CD4-positive, alpha-beta T cell (primary cell): ENCODE results near the gene EEFSEC. TPM values are rescaled to one million over a fixed set of nuclear protein-coding genes. Genes with fewer than 3 reads are reported as not detected.

Experiments
- ATAC-seq: fragments of 200-7000 bp; cut with Tn5 transposase; one replicate; pipeline ENCODE4 v1.10.0; 2022; ENCODE audit warnings: mild to moderate bottlenecking; ENCODE audit not compliant: poor library complexity
- CTCF ChIA-PET: fragments of 350-600 bp; sonication (Branson Sonifier 250); formaldehyde crosslinking; loops from one replicate; lab custom pipeline; 2021; ENCODE audit warnings: antibody characterized with exemption, inconsistent platforms; lab: Charles Lee
- POLR2A ChIA-PET: fragments of 350-600 bp; sonication (Branson Sonifier 250); formaldehyde crosslinking; loops from one replicate; lab custom pipeline; 2021; ENCODE audit warnings: antibody characterized with exemption, inconsistent platforms; lab: Charles Lee
- DNase-seq, 14 experiments: peaks; one replicate each; pipeline ENCODE4 v3.0.0-alpha.2; 2013 to 2020; ENCODE audit warnings: mixed read lengths in 2 of 14
- H3K27ac ChIP-seq, 2 donors: one replicate each; pipeline versions ENCODE4 v1.5.1 to v1.7.0; 2013; ENCODE audit warnings: low read length in 2 of 2, low read depth in 1 of 2, mild to moderate bottlenecking in 1 of 2
- H3K27me3 ChIP-seq, 2 experiments: 1 replicate in 1 of 2; 2 replicates in 1 of 2; pipeline versions ENCODE4 v1.6.1 to v1.7.0; 2013; ENCODE audit warnings: low read length in 2 of 2, control low read depth in 1 of 2, mild to moderate bottlenecking in 1 of 2, moderate library complexity in 1 of 2; ENCODE audit not compliant: insufficient read depth in 2 of 2, control insufficient read depth in 1 of 2
- H3K36me3 ChIP-seq: one replicate; pipeline ENCODE4 v1.6.1; 2013; ENCODE audit warnings: low read length, control low read depth; ENCODE audit not compliant: insufficient read depth
- H3K4me1 ChIP-seq: one replicate; pipeline ENCODE4 v1.6.1; 2013; ENCODE audit warnings: low read length, control low read depth; ENCODE audit not compliant: insufficient read depth
- H3K4me3 ChIP-seq: one replicate; pipeline ENCODE4 v1.5.1; 2013; ENCODE audit warnings: mild to moderate bottlenecking, low read length, moderate library complexity
- H3K9me3 ChIP-seq, 2 experiments: 1 replicate in 1 of 2; 2 replicates in 1 of 2; pipeline versions ENCODE4 v1.6.1 to v1.7.0; 2013; ENCODE audit warnings: low read length in 2 of 2, mild to moderate bottlenecking in 2 of 2, control low read depth in 1 of 2, moderate library complexity in 1 of 2; ENCODE audit not compliant: control insufficient read depth in 1 of 2, insufficient read depth in 1 of 2
- H3K27ac Mint-ChIP-seq: one replicate; pipeline ENCODE4 v1.8.0; 2020; ENCODE audit warnings: mixed read lengths
- H3K27me3 Mint-ChIP-seq: one replicate; pipeline ENCODE4 v1.8.0; 2021; ENCODE audit warnings: mixed read lengths
- H3K36me3 Mint-ChIP-seq: one replicate; pipeline ENCODE4 v1.8.0; 2021; ENCODE audit warnings: low read depth, mixed read lengths
- H3K4me1 Mint-ChIP-seq: one replicate; pipeline ENCODE4 v1.8.0; 2021; ENCODE audit warnings: low read depth, mixed read lengths
- H3K4me3 Mint-ChIP-seq: one replicate; pipeline ENCODE4 v1.8.0; 2020; ENCODE audit warnings: mild to moderate bottlenecking, mixed read lengths
- H3K9me3 Mint-ChIP-seq: one replicate; pipeline ENCODE4 v1.8.0; 2020; ENCODE audit warnings: mixed read lengths
- intact Hi-C, 2 experiments: fragments of 100-400 bp; cut with DNase I in 1 of 2; cut with micrococcal nuclease in 1 of 2; formaldehyde crosslinking; loops; one replicate each; pipeline versions ENCODE4 v1.15.1 to v1.9.0; 2023 to 2025; cut with DNase I, micrococcal nuclease
- total RNA-seq, 174 experiments: library from RNA in 2 of 174; stranded (reverse) in 2 of 174; gene quantifications; one replicate each; pipeline ENCODE4 v1.2.3 and lab custom pipeline; 2021 to 2026
- TF ChIP-seq, protein P1 (sequence below): fragments of 200-600 bp; IDR thresholded peaks from one replicate; pipeline ENCODE4 v1.8.0; 2022; ENCODE audit warnings: antibody characterized with exemption, mild to moderate bottlenecking

Gene EEFSEC
- total RNA-seq, 2 experiments from 2014 or later: 13.1 to 13.9 TPM

DNA sequence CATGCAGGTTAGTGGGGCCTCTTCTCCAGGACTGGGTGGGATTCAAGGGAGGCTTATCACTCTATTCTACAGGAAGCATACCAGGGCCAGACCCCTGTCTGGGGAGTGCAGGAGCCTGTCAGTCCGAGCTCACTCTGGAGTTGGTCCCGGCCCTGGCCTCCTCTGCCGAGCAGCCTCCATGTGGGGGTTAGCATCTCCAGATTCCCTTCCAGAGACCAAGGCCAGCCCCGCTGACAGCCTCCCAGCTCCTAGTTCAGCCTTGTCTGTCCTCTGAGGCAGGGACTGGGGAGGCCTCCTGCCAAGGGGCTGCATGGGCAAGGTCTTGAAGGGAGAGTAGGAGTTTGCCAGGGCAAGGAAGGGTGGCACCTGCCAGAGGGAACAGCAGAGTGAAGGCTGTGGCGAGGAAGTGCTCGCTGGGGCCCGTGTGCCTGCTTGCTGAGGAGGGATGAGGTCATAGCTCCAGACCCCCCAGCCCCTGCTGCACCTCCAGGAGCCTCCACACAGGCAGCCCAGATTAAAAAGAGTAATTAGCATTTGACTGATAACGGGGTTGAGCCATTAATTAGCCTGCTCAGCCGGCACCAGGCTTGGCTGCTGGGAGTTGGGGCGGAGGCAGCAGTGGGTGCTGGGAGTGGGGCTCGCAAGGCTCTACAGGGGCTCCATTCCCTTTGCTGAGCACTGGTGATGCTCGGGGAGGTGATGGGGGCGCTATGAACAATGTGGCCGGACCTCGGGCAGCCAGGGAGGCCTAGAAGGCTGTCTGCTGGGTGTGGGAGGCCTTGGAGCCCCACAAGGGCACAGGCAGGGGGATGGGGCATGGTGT lies 259.1 kb downstream of the EEFSEC start:
- Mint-ChIP-seq H3K4me1 (no peaks in the 10 kb centered on the region), H3K27ac (no peak overlapping the region), H3K9me3 (no peaks in the 10 kb centered on the region), H3K27me3 (no peaks in the 10 kb centered on the region), H3K36me3 (no peaks in the 10 kb centered on the region), H3K4me3 (no peak overlapping the region)
- TF ChIP-seq, protein P1, sequence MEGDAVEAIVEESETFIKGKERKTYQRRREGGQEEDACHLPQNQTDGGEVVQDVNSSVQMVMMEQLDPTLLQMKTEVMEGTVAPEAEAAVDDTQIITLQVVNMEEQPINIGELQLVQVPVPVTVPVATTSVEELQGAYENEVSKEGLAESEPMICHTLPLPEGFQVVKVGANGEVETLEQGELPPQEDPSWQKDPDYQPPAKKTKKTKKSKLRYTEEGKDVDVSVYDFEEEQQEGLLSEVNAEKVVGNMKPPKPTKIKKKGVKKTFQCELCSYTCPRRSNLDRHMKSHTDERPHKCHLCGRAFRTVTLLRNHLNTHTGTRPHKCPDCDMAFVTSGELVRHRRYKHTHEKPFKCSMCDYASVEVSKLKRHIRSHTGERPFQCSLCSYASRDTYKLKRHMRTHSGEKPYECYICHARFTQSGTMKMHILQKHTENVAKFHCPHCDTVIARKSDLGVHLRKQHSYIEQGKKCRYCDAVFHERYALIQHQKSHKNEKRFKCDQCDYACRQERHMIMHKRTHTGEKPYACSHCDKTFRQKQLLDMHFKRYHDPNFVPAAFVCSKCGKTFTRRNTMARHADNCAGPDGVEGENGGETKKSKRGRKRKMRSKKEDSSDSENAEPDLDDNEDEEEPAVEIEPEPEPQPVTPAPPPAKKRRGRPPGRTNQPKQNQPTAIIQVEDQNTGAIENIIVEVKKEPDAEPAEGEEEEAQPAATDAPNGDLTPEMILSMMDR: no peak
- ATAC-seq: no peak
- H3K4me3 ChIP-seq: no peak overlapping the region
- H3K4me1 ChIP-seq: no peaks in the 10 kb centered on the region
- POLR2A ChIA-PET: no interaction called here
- DNase-seq: no peak
- H3K36me3 ChIP-seq: peaks cover 9% of the 10 kb centered on the region
- H3K27me3 ChIP-seq: no peaks in the 10 kb centered on the region
- intact Hi-C loops: no loop called here
- H3K9me3 ChIP-seq: peaks cover 0 to 4% of the 10 kb centered on the region in 2 experiments
- CTCF ChIA-PET: no interaction called here
- no peak overlapping the region for H3K27ac ChIP-seq

DNA sequence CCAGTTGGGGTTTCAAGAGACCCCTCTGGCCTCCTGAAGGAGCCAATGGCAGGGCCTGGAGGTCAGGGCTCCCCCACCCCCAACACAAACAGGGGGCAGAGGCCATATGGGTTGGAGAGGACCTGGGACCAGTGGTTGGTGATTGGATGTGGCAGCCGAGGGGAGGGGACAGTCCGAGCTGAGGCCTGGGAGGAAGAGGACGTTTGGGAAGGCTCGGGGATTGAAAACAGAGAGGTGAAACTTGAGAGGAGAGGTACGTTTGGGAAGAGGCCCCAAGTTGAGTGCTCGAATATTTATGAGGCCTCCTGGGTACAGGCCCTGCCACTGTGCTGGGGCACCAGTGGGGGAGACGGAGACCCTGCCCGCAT lies 259.7 kb downstream of the EEFSEC start:
- intact Hi-C loops: no loop called here

DNA sequence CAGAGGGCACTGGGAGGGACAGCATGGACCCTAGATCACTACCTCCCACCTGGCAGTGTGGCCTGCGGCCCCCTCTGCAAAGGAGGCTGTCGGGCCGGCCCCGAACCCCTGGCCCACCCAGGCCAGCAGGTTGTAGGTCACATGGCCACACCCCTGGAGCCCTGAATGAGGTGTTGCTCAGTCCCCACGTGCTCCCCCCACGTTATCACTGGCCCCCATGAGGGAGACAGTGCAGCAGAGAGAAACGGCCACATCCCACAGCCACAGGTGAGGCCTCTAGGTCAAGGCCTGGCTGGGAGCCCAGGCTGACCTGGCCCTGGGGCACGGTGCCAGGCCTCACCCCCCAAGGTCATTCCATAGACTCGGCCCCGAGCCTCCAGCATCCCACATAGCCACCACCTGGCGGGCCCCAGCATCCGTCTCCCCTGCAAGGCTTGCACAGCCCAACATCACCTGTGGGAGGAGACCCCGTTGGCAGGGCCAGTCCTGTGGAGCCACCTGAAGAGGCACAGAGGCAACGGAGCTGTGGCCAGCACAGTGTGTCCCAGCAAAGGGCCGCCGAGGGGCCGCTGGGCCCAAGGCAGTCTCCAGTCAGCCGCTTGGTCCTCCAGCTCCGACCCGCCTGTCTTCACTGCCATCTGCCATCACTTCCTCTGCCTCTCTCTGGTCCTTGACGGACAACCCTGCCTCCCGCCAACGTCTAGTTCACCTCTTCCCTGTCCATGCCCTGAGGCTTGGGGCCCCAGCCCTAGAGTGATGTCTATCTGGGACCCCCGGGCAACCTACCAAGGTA lies 260.3 kb downstream of the EEFSEC start:
- intact Hi-C loops: no loop called here
- no peaks in the 10 kb centered on the region for H3K36me3 Mint-ChIP-seq
- no peak overlapping the region for H3K4me3 ChIP-seq
- H3K27ac ChIP-seq: no peak overlapping the region
- ChIA-PET POLR2A (no interaction called here), CTCF (no interaction called here)
- no peak overlapping the region for H3K27ac Mint-ChIP-seq
- ATAC-seq: no peak
- no peaks in the 10 kb centered on the region for H3K27me3 Mint-ChIP-seq
- no peaks in the 10 kb centered on the region for H3K27me3 ChIP-seq
- peaks cover 0 to 13% of the 10 kb centered on the region in 2 experiments for H3K9me3 ChIP-seq
- no peak overlapping the region for H3K4me3 Mint-ChIP-seq
- TF ChIP-seq, protein P1: no peak
- no peaks in the 10 kb centered on the region for H3K4me1 ChIP-seq
- no peaks in the 10 kb centered on the region for H3K4me1 Mint-ChIP-seq
- DNase-seq: no peak
- peaks cover under 1% of the 10 kb centered on the region for H3K36me3 ChIP-seq
- H3K9me3 Mint-ChIP-seq: no peaks in the 10 kb centered on the region

More for the DNA sequence above, 259.7 kb downstream of the EEFSEC start:
- ATAC-seq (no peak), DNase-seq (no peak)
- Histone ChIP-seq H3K27me3 (no peaks in the 10 kb centered on the region), H3K4me3 (no peak overlapping the region), H3K36me3 (peaks cover 7% of the 10 kb centered on the region), H3K9me3 (peaks cover 0 to 6% of the 10 kb centered on the region in 2 experiments), H3K27ac (no peak overlapping the region), H3K4me1 (no peaks in the 10 kb centered on the region)
- ChIA-PET CTCF (no interaction called here), POLR2A (no interaction called here)
- Mint-ChIP-seq H3K36me3 (no peaks in the 10 kb centered on the region), H3K4me1 (no peaks in the 10 kb centered on the region), H3K27ac (no peak overlapping the region), H3K4me3 (no peak overlapping the region), H3K9me3 (no peaks in the 10 kb centered on the region), H3K27me3 (no peaks in the 10 kb centered on the region)
- TF ChIP-seq, protein P1: no peak
